Pancreas (tissue), 10 donors: Measurements from ENCODE around the gene PYROXD2. TPM values are rescaled to one million over a fixed set of nuclear protein-coding genes. Genes with fewer than 3 reads are reported as not detected.

Experiments used
- ATAC-seq, 4 donors: fragments of 200-7000 bp; cut with Tn5 transposase; one replicate each; pipeline versions ENCODE4 v1.8.0 to v1.9.1; 2020; ENCODE audit warnings: mild to moderate bottlenecking in 4 of 4, moderate library complexity in 4 of 4
- DNase-seq, 6 donors: peaks; one replicate each; pipeline ENCODE4 v3.0.0-alpha.2; 2020
- FAIRE-seq: peaks from 2 replicates; lab custom pipeline; 2012; peaks lifted over from hg19 to GRCh38; lab: Jason Lieb, UNC
- H3K27ac ChIP-seq, 4 donors: fragments of 200-600 bp; sonication (generic); 1 replicate in 3 of 4; 2 replicates in 1 of 4; pipeline versions ENCODE4 v1.5.0 to v1.8.0; 2020
- H3K27me3 ChIP-seq, 4 donors: fragments of 200-600 bp; one replicate each; pipeline ENCODE4 v1.8.0; 2021
- H3K36me3 ChIP-seq, 3 donors: fragments of 200-600 bp; sonication (generic) in 1 of 3; one replicate each; pipeline versions ENCODE4 v1.5.0 to v1.8.0; 2020 to 2021
- H3K4me1 ChIP-seq, 3 donors: fragments of 200-600 bp; one replicate each; pipeline ENCODE4 v1.8.0; 2021
- H3K4me3 ChIP-seq, 4 donors: fragments of 200-600 bp; sonication (generic) in 2 of 4; one replicate each; pipeline versions ENCODE4 v1.5.0 to v1.8.0; 2020 to 2021
- H3K9me3 ChIP-seq, 4 donors: fragments of 200-600 bp; one replicate each; pipeline ENCODE4 v1.8.0; 2021
- WGBS, 2 donors: extraction: QIAGEN DNeasy Blood & Tissue Kit; methylation state at CpG; one replicate each; pipeline ENCODE4 v1.1.7; 2013; 5-methylcytosine and 5-hydroxymethylcytosine counted together
- intact Hi-C, 3 donors: fragments of 100-400 bp; cut with DNase I; formaldehyde crosslinking; loops; one replicate each; pipeline versions ENCODE4 v1.11.1 to v1.14.2; 2022
- polyA plus RNA-seq, 2 donors: library from polyadenylated mRNA; stranded (reverse); fragments of 200-250 nt; gene quantifications; one replicate each; pipeline ENCODE4 v1.2.3, GENCODE V29; 2013
- total RNA-seq, 6 donors: library from RNA; stranded (reverse); fragmentation: NEBNext Ultra II Directional in 4 of 6; extraction: Animal tissue kit (Norgen Biotek cat#: 25700) in 4 of 6; gene quantifications; one replicate each; pipeline versions ENCODE4 v1.2.1 to v1.2.4, GENCODE V29; 2021 to 2023
- TF ChIP-seq, protein P1 (sequence below), 4 donors: fragments of 200-600 bp; sonication (generic) in 3 of 4; IDR thresholded peaks; one replicate each; pipeline versions ENCODE4 v1.5.0 to v1.8.0; 2021; ENCODE audit warnings: antibody characterized with exemption in 4 of 4
- donor health status: healthy with polysubstance abuse.
- donor health status: DM: no; HTN: no; CAD: no; lungs with moderate emphysema.
- donor health status: DM: no; HTN: no; CAD: no.
- donor health status: control.
- donor health status: control.
- donor health status: Bipolar disorder and iron deficiency.
- donor health status: DM: yes; HTN: yes; CAD: no.
- donor health status: DM: no; HTN: no; CAD: no.
- donor health status: DM: no; HTN: no; CAD: no.
- donor health status: DM: yes; HTN: yes; CAD: no.

PYROXD2 gene
- total RNA-seq = 1 to 10 TPM; 1.8 to 7.8 (median 3.5) TPM
- polyA plus RNA-seq = 10 to 100 TPM in 1 of 2 donors, 1 to 10 TPM in 1; 8.4 to 15.9 TPM

DNA sequence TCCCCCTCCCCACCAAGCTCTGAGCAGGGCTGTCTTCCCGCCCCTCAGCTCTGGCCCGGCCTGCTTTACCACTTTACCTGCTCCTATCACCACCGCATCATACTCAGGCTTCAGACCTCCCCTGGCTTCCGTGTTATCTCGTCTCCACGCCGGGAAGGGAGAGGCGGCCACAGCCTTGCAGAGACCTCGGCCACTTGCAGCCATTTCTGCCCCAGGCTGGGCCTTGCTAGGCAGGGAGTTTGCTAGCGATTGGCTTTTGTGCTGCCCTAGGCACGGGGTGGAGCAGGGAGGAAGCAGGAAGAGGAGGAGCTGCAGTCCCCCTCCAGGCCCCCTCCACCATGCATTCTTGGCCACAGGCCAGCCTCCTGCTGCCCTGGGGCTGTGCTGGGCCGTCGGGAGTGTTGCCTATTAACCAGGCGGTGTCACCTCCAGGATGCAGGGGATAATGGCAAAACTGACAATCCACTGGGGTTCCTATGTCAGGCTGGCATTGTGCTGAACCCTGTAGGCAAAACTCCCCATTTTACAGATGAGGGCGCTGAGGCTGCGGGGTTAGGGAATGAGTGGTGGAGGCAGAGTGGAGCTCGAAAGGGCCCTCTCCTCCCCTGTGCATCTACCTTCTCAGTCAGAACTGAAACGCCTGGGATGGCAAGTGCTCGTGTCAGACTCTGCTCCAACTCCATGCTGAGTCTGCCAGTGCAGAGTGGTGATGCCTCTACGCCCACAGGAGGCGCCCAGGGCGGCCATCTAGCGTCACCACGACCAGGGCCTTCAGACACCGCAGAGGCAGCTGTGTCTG is at the start of gene PYROXD2:
Gene PYROXD2 (minus strand): TSS at position 251 of the 799 bp plus-strand sequence. CDS start 47 bp downstream, at position 204.
- Histone ChIP-seq H3K9me3 (no peaks in the 10 kb centered on the region), H3K27me3 (no peaks in the 10 kb centered on the region), H3K4me1 (peaks cover 0 to 6% (median 0%) of the 10 kb centered on the region in 3 donors), H3K27ac (peak within 1 kb of the TSS; percentile 24 to 71 (median 61)), H3K4me3 (peak within 1 kb of the TSS; percentile 12 to 45 (median 38)), H3K36me3 (peaks cover 0 to 33% (median 0%) of the 10 kb centered on the region in 3 donors)
- peak; percentile 63 for FAIRE-seq
- peak; percentile 81 to 94 (median 88) for DNase-seq
- ATAC-seq = peak; percentile 92 to 98 (median 94)
- TF ChIP-seq, protein P1, sequence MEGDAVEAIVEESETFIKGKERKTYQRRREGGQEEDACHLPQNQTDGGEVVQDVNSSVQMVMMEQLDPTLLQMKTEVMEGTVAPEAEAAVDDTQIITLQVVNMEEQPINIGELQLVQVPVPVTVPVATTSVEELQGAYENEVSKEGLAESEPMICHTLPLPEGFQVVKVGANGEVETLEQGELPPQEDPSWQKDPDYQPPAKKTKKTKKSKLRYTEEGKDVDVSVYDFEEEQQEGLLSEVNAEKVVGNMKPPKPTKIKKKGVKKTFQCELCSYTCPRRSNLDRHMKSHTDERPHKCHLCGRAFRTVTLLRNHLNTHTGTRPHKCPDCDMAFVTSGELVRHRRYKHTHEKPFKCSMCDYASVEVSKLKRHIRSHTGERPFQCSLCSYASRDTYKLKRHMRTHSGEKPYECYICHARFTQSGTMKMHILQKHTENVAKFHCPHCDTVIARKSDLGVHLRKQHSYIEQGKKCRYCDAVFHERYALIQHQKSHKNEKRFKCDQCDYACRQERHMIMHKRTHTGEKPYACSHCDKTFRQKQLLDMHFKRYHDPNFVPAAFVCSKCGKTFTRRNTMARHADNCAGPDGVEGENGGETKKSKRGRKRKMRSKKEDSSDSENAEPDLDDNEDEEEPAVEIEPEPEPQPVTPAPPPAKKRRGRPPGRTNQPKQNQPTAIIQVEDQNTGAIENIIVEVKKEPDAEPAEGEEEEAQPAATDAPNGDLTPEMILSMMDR (IDR thresholded peaks at IDR 0.05) = no peak
- intact Hi-C loops = no loop called here
- WGBS, 2 donors = 43 to 46% methylated on average over 24 to 25 of the region's 25 CpGs

DNA sequence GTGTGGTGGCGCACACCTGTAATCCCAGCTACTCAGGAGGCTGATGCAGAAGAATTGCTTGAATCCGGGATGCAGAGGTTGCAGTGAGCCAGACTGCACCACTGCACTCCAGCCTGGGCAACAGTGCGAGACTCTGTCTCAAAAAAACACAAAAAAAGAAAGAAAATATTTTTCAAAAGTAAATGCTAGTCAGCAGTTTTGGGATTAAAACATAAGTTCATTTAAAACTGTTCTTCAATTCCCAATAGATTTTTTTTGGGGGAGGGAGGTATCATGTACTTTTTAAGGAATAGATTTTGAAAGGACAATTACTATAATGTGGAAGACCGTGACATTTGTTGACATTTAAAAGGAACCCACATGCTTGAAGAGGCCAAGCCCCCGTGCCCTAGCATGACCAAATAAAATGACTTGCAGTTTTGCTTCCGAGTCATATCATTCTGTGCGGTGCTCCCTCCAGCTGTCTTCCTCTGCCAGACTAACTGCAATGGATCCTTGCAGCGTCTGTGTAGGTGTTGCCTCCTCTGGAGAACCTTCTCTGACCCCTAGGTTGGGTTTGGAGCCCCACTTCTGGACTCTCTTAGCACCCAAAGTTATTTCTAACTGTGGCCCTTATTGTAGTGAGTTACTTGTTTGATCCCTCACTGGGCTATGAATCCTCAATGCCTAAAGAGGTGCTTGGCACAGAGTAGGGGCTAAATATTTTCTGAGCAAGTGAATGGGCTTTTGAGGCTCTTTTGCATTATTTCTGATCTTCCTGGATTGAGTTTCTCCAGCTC is 49.2 kb upstream of the PYROXD2 start:
- H3K27me3 ChIP-seq = no peaks in the 10 kb centered on the region
- FAIRE-seq (no peak), ATAC-seq (no peak), DNase-seq (no peak)
- H3K27ac ChIP-seq = no peak overlapping the region
- no peak overlapping the region for H3K4me3 ChIP-seq
- H3K36me3 ChIP-seq = no peaks in the 10 kb centered on the region
- intact Hi-C loops = loop anchor here in 2 of 3 donors (5.0 to 10.0 kb wide), 2 partner anchors 781 to 783 kb away; no protein-coding TSS in a partner anchor
- 79 to 82% methylated on average over 8 of the region's 8 CpGs for WGBS, 2 donors
- TF ChIP-seq, protein P1 (IDR thresholded peaks at IDR 0.05) = no peak
- H3K9me3 ChIP-seq = no peaks in the 10 kb centered on the region
- H3K4me1 ChIP-seq = peaks cover 12 to 15% (median 13%) of the 10 kb centered on the region in 3 donors

DNA sequence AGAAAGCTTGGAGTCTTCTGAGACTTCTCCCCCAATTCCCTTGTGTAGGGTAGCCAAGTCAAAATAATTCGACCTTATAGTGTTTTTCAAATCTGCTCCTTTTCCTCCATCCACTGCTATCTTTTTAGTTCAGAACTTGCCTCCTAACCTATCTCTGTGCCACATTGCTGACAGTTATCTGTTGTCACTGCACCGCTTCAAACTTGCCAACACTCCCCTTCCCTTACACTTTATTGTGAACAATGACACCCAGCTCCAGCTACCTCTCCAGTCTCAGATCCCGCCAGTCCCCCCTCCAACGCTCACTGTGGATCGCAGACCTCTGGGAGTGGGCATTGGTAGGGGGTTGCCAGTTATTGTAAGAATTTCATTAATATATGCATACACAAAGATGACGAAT is 48.0 kb upstream of the PYROXD2 start:
- WGBS, 2 donors = 83 to 91% methylated on average over 6 of the region's 6 CpGs
- peaks cover 12 to 15% (median 13%) of the 10 kb centered on the region in 3 donors for H3K4me1 ChIP-seq
- no peak for DNase-seq
- no peak for ATAC-seq
- H3K27ac ChIP-seq = no peak overlapping the region
- no peak for FAIRE-seq
- no peak overlapping the region for H3K4me3 ChIP-seq
- intact Hi-C loops = loop anchor here in 2 of 3 donors (5.0 to 10.0 kb wide), 2 partner anchors 782 to 784 kb away; no protein-coding TSS in a partner anchor
- H3K27me3 ChIP-seq = no peaks in the 10 kb centered on the region
- H3K36me3 ChIP-seq = no peaks in the 10 kb centered on the region
- TF ChIP-seq, protein P1 (IDR thresholded peaks at IDR 0.05) = no peak
- no peaks in the 10 kb centered on the region for H3K9me3 ChIP-seq

DNA sequence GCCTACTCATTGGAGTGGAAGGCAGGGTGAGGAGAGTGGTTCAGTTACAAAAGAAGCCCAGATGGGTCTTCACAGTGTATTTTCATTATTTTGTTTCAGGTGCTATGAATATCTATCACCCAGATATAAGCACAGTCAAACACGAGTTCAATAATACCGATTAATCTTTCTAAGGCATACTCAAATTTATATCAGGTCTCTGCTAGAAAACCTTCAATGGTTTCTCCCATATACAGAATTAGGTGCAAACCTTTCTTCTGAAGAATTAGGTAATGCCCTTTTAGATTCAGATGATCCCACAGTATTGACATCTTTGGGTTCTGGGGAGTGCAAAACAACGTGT is 46.5 kb upstream of the PYROXD2 start:
- Histone ChIP-seq H3K36me3 (no peaks in the 10 kb centered on the region), H3K27me3 (no peaks in the 10 kb centered on the region), H3K27ac (peak overlapping the region; percentile 23 to 77 (median 66)), H3K9me3 (no peaks in the 10 kb centered on the region), H3K4me1 (peaks cover 12 to 15% (median 13%) of the 10 kb centered on the region in 3 donors), H3K4me3 (no peak overlapping the region)
- TF ChIP-seq, protein P1 (IDR thresholded peaks at IDR 0.05) = no peak
- no peak for DNase-seq
- no peak for ATAC-seq
- no peak for FAIRE-seq
- intact Hi-C loops = loop anchor here in 2 of 3 donors (5.0 to 10.0 kb wide), 2 partner anchors 783 to 786 kb away; no protein-coding TSS in a partner anchor
- 77 to 83% methylated on average over 3 of the region's 3 CpGs for WGBS, 2 donors
